GM21528 (cell line): ENCODE results near the gene NT5C2.
"Not testable (repeated sequence)": the region's sequence is repeated elsewhere in the genome, so short reads cannot be mapped to it uniquely, and the experiment has no call there.

ENCODE experiments used
- ATAC-seq: cut with Tn5 transposase; IDR thresholded peaks from one replicate; pipeline ENCODE4 v1.9.1; 2021; ENCODE audit warnings: mild to moderate bottlenecking, moderate library complexity; ENCODE audit not compliant: unreplicated experiment, low FRiP score

Gene NT5C2

DNA sequence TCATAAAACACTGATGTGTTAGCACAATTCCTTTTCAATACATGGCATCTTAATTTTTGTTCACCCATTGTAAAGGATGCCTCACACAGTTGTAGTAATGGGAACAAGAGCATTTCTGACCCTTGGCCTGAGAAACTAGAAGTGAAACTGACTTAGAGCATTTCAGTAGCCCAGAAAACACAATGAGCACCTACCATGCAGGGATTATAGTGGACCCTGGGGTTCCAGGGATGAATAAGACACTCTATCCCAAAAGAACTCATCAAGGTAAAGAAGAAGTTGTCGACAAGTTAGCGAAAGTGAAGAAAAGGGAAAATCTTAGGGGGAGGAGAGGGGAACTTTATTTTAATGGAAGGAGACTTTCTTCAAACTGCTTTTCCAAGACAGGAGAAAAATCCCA, 125.6 kb downstream of the NT5C2 start:
- ATAC-seq = no peak

DNA sequence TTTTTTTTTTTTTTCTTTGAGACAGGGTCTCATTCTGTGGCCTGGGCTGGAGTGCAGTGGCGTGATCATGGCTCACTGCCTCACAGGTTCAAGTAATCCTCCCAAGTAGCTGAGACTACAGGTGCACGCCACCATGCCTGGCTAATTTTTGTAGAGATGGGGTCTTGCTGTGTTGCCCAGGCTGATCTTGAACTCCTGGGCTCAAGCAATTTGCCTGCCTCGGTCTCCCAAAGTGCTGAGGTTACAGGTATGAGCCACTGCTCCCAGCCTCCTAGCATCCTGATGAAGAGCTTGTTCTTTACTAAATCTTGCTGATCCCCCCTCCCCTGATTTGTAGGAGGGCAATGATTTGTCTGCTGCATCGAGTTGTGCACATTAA, 126.0 kb downstream of the NT5C2 start:
- not testable (repeated sequence) for ATAC-seq

DNA sequence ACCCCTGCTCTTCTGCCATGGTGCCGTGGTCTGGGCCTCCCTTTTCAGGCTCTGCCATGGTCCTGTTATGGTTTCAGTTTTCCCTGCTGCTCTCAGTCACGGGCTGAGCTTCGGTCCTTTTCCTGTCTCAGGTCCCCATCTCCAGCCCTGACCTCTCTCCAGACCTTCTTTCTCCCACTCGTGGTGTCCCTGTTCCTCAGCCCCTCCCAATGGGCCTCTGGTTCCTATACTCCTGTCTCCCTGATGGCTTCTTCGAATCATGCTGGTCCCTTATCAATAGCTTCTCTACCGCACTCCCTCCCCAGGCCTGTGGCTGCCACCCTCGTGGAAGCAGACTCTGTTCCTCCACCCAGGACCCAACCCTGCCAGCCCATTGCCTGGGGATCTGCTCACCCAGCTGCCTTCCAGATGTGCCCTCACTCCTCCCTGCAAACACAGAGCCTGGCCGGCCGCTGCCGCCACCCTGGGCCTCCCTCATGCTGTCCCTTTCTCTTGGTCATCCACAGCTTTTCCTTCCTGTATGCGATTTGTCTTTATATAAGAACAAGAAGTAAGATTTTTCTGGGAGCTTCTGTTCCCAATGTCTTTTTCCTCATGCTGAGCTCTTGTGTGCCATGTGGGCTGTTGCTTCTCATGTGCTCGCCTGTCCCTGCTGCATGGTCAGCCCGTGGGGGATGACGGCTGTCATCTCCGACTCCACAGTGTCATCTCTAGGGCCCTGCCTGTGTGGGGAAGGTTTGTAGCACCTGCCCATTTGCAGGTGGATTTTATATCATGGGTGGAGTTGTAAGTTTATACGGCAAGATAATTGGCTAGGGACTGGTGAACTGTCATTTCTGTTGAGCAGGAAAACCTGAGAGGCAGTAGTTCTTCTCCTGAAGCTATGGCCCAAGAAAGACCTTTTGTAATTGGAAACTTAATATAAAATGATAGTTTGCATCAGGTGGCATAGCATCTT, 126.7 kb downstream of the NT5C2 start:
- ATAC-seq = no peak

DNA sequence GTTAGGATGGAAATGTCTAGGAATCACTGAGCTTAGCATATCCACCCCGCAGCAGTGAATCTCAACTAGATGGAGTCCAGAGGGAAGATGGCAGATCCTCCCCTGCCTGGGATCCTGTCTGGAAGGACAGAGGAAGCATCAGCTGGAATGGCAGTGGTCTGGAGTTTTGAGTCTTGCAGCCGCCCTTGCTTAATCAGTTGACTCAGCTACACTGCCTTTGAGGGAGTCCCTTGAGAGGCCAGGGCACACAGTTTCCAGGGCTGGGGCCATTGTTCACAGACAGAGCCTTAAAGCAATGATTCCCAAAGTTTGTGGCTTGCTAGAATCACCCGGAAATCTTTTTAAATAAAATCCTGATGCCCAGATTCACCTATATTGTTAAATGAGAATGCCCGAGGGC, 128.1 kb downstream of the NT5C2 start:
- ATAC-seq = no peak

DNA sequence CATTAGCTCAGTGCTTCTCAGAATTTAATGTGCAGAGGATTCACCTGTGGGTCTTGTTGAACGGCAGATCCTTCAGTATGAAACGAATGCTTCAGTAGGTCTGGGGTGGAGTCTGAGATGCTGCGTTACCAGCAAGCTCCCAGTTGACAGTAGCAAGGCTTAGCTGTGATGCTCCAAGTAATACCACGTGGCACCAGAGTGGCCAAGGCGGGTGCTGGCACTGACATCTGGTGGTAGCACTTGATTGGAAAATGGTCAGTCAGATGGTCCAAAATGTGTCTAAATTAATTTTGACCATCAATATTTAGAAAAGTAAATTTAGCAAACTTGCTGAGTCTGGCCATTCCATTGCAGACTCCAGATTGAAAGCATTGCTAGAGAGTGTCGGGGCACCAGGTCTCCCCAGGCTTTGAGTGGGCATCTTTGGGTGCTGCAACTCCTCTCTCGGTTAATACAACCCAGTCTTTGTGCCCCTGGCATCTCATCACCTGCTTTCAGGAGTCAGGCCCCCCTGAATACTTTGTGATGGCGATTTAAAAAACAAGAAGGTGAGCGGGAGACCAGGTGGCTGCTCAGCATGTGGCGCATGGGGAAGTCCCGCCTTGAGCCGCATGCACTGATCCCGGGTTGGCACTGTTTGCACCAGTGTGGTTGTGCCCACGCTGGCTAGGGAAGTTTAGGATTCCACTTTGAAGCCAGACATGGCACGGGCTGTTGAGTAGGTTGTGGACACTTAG, 130.1 kb downstream of the NT5C2 start:
- no peak for ATAC-seq

DNA sequence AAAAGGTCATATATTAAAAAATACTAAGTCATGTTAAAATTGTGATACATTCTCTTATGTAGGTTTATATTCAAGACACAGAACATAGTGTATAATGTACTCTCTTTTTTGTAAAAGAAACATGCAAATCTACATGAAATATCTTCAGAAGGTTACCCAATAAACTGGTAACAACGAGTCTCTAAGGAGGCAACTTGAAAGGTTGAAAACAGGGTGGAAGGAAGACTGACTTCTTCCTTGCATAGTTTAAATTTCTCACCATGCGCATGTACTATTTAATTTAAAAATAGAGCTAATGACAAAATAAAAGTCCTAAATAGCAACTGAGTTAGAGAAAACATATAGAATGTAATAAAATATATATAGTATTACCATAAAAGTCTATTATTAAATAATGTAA, 132.5 kb downstream of the NT5C2 start:
- no peak for ATAC-seq

DNA sequence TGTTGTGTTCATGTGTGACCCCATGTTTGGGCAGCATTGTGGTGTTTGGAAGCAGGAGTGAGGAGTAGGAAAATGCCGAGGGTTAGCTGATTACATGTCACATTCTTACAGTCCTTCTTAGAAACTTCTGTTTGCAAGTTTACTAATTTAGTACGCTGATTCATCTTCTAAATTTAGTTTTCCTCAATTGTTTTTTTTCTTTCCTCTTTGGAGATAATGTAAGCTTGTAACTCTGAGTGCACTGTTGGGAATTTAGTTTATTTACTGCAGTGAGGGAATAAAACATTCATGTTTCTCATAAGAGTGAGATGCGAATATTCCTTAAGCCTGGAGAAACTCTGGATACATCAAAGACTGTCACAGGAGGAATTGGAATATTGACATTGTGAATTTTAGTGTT, 135.0 kb downstream of the NT5C2 start:
- ATAC-seq = no peak

DNA sequence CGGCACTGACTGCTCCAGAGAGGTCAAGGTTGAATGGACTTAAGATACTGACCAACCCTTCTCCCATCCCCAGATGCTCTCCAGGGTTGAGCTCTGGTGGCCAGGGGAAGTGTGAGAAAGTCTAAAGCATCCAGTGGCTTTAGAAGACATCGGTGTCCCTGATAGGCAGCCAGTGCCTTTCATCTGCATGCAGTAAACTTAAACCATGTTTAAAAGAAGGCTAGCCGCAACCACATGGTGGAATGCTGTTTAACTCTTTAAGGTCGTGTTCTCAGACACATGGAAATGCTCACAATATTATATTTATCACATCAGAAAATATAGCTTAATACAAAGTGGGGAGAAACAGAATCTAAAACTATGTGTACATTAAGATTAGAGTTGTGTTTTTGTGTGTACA, 138.0 kb downstream of the NT5C2 start:
- ATAC-seq = no peak

DNA sequence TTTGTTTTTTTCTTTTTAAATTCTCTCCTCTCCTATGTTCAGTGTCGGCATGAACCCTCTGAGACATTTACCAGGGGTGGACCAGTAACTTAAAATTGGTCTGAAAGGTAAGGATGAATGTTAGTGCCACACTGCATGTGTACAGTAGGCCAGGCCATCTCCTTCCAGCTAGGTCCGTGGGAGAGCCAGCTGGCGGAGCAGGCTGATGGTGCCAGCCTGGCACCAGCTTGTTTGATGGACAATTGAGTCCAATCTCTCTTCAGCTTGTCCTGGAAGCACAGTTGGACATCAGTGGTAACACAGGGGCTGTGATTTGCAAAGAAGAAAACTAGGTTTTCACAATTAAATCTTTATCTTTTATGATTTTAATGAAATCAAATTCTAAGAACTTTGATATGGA, 138.5 kb downstream of the NT5C2 start:
- no peak for ATAC-seq

DNA sequence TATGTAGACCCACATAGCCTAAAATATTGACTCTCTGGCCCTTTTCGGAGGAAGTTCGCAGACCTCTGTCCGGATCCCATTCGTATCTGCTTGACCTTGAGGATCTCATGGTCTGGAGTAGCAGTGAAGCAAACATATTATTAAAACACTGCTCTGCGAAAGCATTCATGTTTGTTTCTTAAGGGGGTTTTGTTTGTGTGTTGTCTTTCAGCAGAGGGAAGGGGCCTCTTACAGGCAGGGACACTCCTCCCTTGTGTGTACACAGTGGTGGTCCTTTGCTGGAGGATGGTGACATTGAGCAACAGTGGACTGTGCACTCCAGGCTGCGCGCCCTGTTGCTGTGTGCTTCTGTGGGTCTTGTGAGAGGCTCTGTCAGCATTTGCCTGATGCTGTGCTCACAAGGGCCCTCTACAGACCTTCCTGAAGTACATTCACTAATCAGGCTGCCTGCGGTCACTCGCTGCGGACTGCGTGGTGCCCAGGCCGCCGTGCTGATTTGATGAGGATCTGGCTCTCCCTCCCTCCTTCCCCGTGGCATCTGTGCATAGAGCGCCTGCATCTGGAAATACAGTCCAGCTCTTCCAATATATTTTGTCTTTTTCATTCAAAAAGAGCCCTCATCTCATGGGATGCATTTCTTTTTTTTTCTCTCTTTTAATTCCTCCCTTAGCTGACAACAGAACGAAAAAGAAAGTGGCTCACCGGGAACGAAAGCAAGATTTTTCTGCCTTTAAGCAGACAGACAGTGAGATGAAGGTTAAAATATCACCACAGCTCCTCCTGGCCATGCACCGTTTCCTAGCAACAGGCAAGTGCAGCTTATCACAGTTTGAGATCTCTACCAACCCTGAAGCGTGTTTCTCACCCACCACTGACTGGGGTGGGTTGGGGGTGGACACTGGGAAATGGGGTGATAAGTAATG, 139.2 kb downstream of the NT5C2 start:
- ATAC-seq = peak; percentile 73

DNA sequence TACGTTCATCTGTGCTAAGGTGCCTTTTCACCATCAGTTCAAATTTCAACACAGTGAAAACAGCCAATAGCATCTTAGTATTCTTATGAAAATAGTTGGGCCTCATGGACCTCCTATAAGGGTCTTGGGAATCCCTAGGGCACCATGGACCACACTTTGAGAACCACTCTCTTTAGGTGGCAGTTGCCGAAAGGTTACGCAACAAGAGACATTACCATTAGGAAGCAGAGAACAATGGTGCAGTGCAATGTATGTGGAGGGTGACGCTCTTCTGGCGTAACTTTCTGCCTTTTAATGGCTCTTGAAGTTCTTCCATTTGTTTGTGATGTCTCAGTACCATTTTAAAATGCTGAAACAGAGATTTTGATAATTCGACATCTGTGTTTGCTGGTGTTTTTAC, 143.8 kb downstream of the NT5C2 start:
- ATAC-seq = no peak

DNA sequence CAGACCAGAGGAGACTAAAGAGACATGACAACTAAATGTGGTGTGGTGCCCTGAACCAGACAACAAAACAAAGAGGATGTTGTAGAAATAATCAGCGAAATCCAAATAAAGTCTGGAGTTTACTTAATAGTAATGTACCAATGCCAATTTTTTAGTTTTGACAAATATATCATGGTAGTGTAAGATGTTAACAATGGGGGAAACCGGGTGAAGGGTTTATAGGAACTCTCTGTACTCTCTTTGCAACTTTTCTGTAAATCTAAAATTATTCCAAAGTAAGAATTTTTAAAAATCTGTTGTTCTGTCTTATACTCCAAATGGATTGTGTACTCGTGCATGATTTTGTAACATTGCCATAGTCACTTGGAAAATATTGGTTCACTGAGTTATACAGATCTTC, 145.7 kb downstream of the NT5C2 start:
- ATAC-seq = no peak

DNA sequence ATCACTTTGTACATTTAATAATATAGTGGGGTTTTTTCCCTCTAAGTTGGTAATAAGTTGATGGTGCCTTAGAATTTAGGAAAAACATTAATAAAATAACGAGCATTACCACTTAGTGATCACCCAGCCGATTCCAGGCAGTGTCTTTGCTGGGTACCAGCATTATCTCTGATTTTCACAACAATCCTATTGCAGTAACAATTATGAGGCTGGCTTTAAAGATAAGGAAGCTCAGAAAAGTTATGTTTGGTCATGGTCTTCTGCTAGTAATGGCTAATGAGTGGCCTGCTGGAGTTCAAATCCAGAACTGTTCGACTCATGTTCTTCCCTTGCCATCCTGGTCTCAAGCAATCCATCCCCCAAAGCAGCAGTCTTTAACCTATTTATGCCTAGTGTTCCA, 147.1 kb downstream of the NT5C2 start:
- ATAC-seq = no peak

DNA sequence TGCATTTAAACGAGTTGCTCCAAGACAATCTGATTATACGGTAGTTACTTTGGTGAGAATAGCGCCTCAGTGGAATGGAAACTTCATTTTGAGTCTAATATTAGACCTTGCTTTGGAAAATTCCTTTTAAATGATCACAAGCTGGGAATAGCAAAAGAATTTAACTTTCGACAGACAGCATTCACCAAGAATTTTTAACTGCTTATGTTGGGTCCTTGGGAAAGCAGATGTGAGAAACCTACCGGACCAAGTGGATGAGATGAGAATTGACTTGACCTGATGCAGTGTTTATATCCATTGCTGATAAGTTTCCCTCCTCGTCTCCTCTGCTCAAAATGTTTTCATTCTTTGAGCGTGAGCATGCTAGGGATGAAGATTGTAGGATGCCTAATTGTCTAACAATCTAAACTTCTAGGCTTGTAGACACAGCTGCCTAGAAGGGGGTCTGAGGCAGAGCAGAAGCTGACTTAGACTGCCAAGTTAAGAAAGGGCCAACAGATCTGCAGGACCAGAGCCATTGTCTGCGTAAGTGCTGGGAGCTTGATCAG, 148.1 kb downstream of the NT5C2 start:
- no peak for ATAC-seq

DNA sequence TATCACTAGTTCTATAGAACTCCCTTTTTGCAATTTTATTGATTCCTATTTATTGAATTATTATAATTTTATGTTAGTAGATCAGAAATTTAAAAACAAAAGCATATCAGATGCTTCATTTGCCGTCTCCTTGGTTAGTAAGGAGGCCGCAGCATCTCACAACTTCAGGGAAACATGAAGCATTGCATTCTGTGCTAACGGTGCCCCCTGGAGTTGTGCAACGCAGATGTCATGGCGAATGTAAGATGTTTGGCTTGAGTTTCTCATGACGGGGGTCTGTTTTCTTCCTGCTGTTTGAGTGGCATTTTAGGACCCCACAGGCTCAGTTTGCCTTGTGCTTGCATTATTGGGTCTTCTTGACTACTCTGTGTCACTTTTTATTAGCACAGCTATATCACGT, 150.2 kb downstream of the NT5C2 start:
- no peak for ATAC-seq

DNA sequence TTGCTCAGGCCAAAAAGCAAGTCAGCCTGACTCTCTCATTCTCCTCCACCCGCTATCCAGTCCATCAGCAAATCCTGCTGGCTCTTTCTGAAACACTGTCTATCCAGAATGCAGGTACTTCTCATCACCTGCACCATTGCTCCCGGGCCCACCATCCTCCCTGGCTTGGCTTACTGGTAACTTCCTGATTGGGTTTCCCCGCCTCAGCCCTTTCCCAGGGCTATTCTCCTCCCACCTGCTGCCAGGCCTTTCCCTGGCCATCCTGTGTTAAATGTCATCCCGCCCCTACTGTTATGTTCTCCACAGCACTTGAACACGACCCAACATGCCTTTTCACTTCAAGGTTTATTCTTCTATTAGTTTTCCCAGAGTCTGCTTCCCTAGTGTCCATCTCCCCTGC, 150.9 kb downstream of the NT5C2 start:
- no peak for ATAC-seq

DNA sequence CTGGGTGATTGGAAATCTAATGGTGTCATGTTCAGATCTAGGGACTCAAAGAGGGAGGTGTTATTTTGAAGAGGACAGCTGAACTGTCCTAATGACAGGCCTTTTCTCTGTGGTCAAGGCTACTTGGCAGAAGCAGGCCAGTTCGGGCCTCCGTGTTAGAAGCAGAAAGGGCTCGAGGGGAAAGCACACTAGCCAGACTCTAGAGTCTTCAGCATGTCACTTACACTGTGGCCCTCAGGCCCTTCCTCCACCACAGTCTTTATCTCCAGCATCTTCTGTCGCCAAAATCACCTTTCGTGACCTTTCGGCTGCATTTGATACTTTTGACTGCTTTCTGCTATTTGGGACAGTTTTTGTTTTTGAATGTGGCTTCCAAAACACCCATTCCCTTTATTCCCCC, 151.7 kb downstream of the NT5C2 start:
- ATAC-seq = no peak

DNA sequence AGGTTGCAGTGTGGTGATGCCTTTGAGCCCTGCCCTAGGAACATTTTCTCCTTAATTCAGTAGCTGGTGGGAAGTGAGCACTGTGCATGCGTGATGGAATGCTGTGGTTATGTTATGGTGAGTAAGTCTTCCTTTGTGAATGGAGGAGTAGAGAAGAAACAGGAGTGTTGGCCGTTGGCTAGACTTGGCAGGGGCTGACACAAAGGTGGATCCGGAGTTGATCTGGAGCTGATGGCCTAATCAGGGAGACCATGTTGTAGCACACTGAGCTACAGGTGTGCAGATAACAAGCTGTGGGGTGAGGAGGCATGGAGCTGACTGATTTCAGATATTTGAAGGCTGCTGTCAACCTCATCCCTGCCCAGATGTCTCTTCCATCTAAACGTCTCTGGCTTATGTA, 152.7 kb downstream of the NT5C2 start:
- no peak for ATAC-seq

DNA sequence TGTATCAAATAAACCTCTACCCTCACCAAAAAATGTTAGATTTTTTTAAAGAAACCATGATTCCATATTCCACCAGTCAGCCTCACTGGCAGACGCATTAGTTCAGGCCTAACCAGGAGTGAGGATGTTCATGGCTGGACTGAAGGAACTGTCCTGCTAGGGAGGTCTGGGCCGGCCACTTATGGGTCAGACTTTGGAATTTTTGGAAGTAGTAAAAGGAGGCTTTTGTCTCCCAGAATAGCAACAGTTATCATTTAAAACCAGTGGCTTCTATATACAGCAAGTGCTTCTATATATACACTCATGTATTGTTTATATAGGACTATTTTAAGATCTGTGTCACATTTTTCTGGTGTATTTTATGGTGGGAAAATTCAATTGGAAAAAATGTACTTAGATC, 154.5 kb downstream of the NT5C2 start:
- ATAC-seq = no peak
